HG03045 (cell line): Measurements from ENCODE around the gene TLDC2.

Experiments used
- ATAC-seq: cut with Tn5 transposase; IDR thresholded peaks from one replicate; pipeline ENCODE4 v1.9.1; 2021; ENCODE audit warnings: mild to moderate bottlenecking, moderate library complexity; ENCODE audit not compliant: unreplicated experiment

Gene TLDC2

DNA sequence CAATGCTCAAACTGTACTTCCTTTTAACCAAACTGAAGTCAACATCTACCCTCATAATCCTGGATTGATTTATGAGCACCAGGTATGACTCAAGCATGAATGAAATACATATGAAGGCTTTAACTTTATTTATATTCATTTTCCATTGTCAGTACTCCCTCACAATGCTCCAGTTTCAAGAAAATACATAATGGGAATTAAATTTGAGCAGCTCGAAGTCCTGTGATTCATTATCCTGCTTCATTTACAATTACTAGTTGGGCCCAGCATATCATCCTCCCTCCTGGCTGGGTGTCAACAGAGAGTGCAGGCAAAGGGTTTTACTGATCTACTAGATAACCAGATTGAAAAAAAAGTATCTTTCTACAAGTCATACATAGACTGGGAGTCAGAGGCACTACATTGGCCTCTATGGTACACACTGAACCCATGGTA lies 65.5 kb downstream of the TLDC2 start:
- ATAC-seq: no peak
